GM19240 (cell line): Measurements from ENCODE around the gene SLC35G1.

Experiments
- DNase-seq: peaks from one replicate; pipeline ENCODE4 v3.0.0; 2011; ENCODE audit warnings: low spot score; ENCODE audit not compliant: insufficient read length

Gene SLC35G1

DNA sequence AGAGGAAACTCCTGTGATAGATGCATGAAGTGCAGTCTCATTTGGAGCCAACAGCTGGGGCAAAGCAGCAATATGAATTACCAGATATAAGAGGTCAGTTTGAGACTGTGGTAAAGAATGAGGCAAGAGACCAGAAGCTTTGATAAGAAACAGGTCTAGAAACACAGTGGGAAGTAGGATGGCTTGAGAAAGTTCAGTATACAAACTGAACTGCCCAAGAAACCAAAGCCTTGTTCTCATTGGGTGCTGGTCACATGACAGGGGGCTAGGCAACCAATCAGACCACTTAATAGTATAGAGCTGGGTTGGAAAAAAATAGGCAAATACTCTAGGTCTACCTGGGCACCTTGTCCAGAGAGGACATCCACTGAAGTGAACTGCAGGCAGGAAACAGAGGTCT is 53.7 kb downstream of the SLC35G1 start:
- no peak for DNase-seq

DNA sequence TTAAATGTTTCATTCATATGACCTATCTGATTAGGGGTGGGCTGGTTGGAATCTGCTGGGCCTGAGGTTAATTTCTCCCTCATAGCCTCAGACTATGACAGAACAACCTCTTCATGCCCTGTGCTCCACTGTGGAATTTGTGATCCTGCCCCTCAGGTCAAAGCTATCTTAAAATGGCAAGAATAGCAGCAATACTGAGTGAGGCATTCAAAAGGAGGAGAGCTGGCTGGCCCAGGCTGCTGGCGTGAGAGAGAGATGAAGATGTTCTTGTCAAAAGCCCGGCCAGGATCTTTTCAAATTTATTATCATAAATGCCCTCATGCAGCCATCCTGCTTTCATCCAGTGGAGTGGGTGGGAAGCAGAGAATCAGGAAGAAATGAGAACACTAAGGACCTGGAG is 58.1 kb downstream of the SLC35G1 start:
- DNase-seq, result no peak
